8988T (cell line): Measurements from ENCODE around the gene SLC23A1.
"Not testable (repeated sequence)": the region's sequence is repeated elsewhere in the genome, so short reads cannot be mapped to it uniquely, and the experiment has no call there.

ENCODE experiments used
- DNase-seq: peaks from one replicate; pipeline ENCODE4 v3.0.0; 2011

Gene SLC23A1

GRCh38 chr5:139361835-139362429, 21.2 kb downstream of the SLC23A1 start:
- DNase-seq = no peak

GRCh38 chr5:139360384-139360783, 22.7 kb downstream of the SLC23A1 start:
- no peak for DNase-seq

GRCh38 chr5:139358064-139358463, 25.0 kb downstream of the SLC23A1 start:
- no peak for DNase-seq

GRCh38 chr5:139355900-139356299, 27.2 kb downstream of the SLC23A1 start:
- not testable (repeated sequence) for DNase-seq

GRCh38 chr5:139354186-139354585, 28.9 kb downstream of the SLC23A1 start:
- no peak for DNase-seq

- DNase-seq = not testable (repeated sequence)
These were observed 35.2 kb downstream of the SLC23A1 start for GRCh38 chr5:139347863-139348262.

- not testable (repeated sequence) for DNase-seq
These were observed 37.7 kb downstream of the SLC23A1 start for GRCh38 chr5:139345442-139345841.

GRCh38 chr5:139344177-139344576, 38.9 kb downstream of the SLC23A1 start:
- no peak for DNase-seq

GRCh38 chr5:139343476-139343875, 39.6 kb downstream of the SLC23A1 start:
- no peak for DNase-seq

GRCh38 chr5:139342423-139342723, 40.7 kb downstream of the SLC23A1 start:
- no peak for DNase-seq

GRCh38 chr5:139341689-139342422, 41.2 kb downstream of the SLC23A1 start, which contains the start of gene PAIP2:
Gene PAIP2 (plus strand): TSS chr5:139341854. CDS start chr5:139363785, 21,931 bp downstream.
- DNase-seq = peak; percentile 54

- DNase-seq = no peak
These were observed 41.9 kb downstream of the SLC23A1 start for GRCh38 chr5:139341187-139341688.

GRCh38 chr5:139340051-139340450, 43.0 kb downstream of the SLC23A1 start:
- DNase-seq = no peak

GRCh38 chr5:139335811-139336210, 47.3 kb downstream of the SLC23A1 start:
- no peak for DNase-seq
